CD4-positive, CD25-positive, alpha-beta regulatory T cell (primary cell): ENCODE measurements around the gene LRRC42. TPM values are rescaled to one million over a fixed set of nuclear protein-coding genes. Genes with fewer than 3 reads are reported as not detected.
"Not testable (repeated sequence)": the region's sequence is repeated elsewhere in the genome, so short reads cannot be mapped to it uniquely, and the experiment has no call there.

ENCODE experiments used
- ATAC-seq, 2 donors: fragments of 150-1000 bp; cut with Tn5 transposase; one replicate each; pipeline ENCODE4 v1.10.0; 2021; ENCODE audit warnings: low read depth in 2 of 2, moderate number of reproducible peaks in 2 of 2, moderate library complexity in 1 of 2
- DNase-seq, 3 donors: peaks; one replicate each; pipeline versions ENCODE4 v3.0.0 to v3.0.0-alpha.2; 2012 to 2022; ENCODE audit warnings: mixed read lengths in 1 of 3
- H3K27ac ChIP-seq: one replicate; pipeline ENCODE4 v1.7.0; 2013; ENCODE audit warnings: mild to moderate bottlenecking, low read length; ENCODE audit not compliant: insufficient read depth, poor library complexity, severe bottlenecking
- H3K27me3 ChIP-seq: one replicate; pipeline ENCODE4 v1.7.0; 2013; ENCODE audit warnings: low read length; ENCODE audit not compliant: control insufficient read depth, insufficient read depth
- H3K36me3 ChIP-seq: one replicate; pipeline ENCODE4 v1.7.0; 2013; ENCODE audit warnings: mild to moderate bottlenecking, low read length, moderate library complexity; ENCODE audit not compliant: control insufficient read depth, insufficient read depth
- H3K4me1 ChIP-seq: 2 replicates; pipeline ENCODE4 v1.7.0; 2013; ENCODE audit warnings: mild to moderate bottlenecking, low read length; ENCODE audit not compliant: insufficient read depth, control insufficient read depth, poor library complexity, severe bottlenecking
- H3K4me3 ChIP-seq: one replicate; pipeline ENCODE4 v1.7.0; 2013; ENCODE audit warnings: low read depth, mild to moderate bottlenecking, low read length, moderate library complexity
- H3K9me3 ChIP-seq, 2 experiments: 1 replicate in 1 of 2; 2 replicates in 1 of 2; pipeline ENCODE4 v1.7.0; 2013; ENCODE audit warnings: low read length in 2 of 2, mild to moderate bottlenecking in 1 of 2, moderate library complexity in 1 of 2; ENCODE audit not compliant: control insufficient read depth in 2 of 2
- H3K27ac Mint-ChIP-seq, 3 donors: one replicate each; pipeline ENCODE4 v1.8.0; 2020 to 2022; ENCODE audit warnings: mild to moderate bottlenecking in 3 of 3, mixed read lengths in 3 of 3, moderate library complexity in 2 of 3
- H3K27me3 Mint-ChIP-seq: one replicate; pipeline ENCODE4 v1.8.0; 2022; ENCODE audit warnings: mild to moderate bottlenecking, mixed read lengths
- H3K36me3 Mint-ChIP-seq: one replicate; pipeline ENCODE4 v1.8.0; 2020; ENCODE audit warnings: mixed read lengths
- H3K4me1 Mint-ChIP-seq, 4 donors: one replicate each; pipeline ENCODE4 v1.8.0; 2020 to 2022; ENCODE audit warnings: mixed read lengths in 4 of 4, mild to moderate bottlenecking in 1 of 4
- H3K4me3 Mint-ChIP-seq, 4 donors: one replicate each; pipeline ENCODE4 v1.8.0; 2020 to 2022; ENCODE audit warnings: mild to moderate bottlenecking in 4 of 4, mixed read lengths in 4 of 4, moderate library complexity in 3 of 4
- H3K9me3 Mint-ChIP-seq, 7 donors: one replicate each; pipeline ENCODE4 v1.8.0; 2020 to 2022; ENCODE audit warnings: mixed read lengths in 7 of 7, mild to moderate bottlenecking in 3 of 7, moderate library complexity in 2 of 7
- polyA plus RNA-seq, 4 donors: library from polyadenylated mRNA; unstranded; fragments of 300-500 nt; fragmentation: Illumina TruSeq; gene quantifications; one replicate each; pipeline ENCODE4 v1.2.3, GENCODE V29; 2021
- total RNA-seq: library from RNA; stranded (reverse); gene quantifications from one replicate; pipeline ENCODE4 v1.2.3, GENCODE V29; 2022

Gene LRRC42
- total and polyA plus RNA-seq, 5 donors from 2014 or later: 6.9 to 11.9 (median 8.0) TPM

GRCh38 chr1:54003249-54003646 is 57.1 kb downstream of the LRRC42 start:
- Mint-ChIP-seq H3K4me3 (no peak overlapping the region), H3K27me3 (no peaks in the 10 kb centered on the region), H3K27ac (peak overlapping the region in 1 of 3 donors; percentile 59), H3K4me1 (no peaks in the 10 kb centered on the region), H3K36me3 (no peaks in the 10 kb centered on the region), H3K9me3 (peaks cover 0 to 2% (median 0%) of the 10 kb centered on the region in 7 donors)
- no peaks in the 10 kb centered on the region for H3K36me3 ChIP-seq
- no peak overlapping the region for H3K4me3 ChIP-seq
- H3K9me3 ChIP-seq: no peaks in the 10 kb centered on the region
- ATAC-seq: no peak
- no peaks in the 10 kb centered on the region for H3K27me3 ChIP-seq
- no peak overlapping the region for H3K27ac ChIP-seq
- H3K4me1 ChIP-seq: no peaks in the 10 kb centered on the region
- DNase-seq: no peak

GRCh38 chr1:54003750-54004480 is 57.8 kb downstream of the LRRC42 start:
- not testable (repeated sequence) for H3K4me3 Mint-ChIP-seq, H3K36me3 Mint-ChIP-seq, H3K4me3 ChIP-seq, H3K27me3 Mint-ChIP-seq, H3K36me3 ChIP-seq, DNase-seq, H3K27ac ChIP-seq, ATAC-seq, H3K9me3 ChIP-seq, H3K4me1 ChIP-seq, H3K4me1 Mint-ChIP-seq, H3K27me3 ChIP-seq, H3K27ac Mint-ChIP-seq, H3K9me3 Mint-ChIP-seq

GRCh38 chr1:54004481-54005049 is 58.4 kb downstream of the LRRC42 start:
- H3K27me3 ChIP-seq: no peaks in the 10 kb centered on the region
- no peaks in the 10 kb centered on the region for H3K4me1 ChIP-seq
- ATAC-seq (no peak), DNase-seq (no peak)
- Mint-ChIP-seq H3K27me3 (no peaks in the 10 kb centered on the region), H3K9me3 (peaks cover 0 to 2% (median 0%) of the 10 kb centered on the region in 7 donors), H3K4me1 (no peaks in the 10 kb centered on the region), H3K27ac (no peak overlapping the region), H3K36me3 (no peaks in the 10 kb centered on the region), H3K4me3 (no peak overlapping the region)
- H3K27ac ChIP-seq: no peak overlapping the region
- H3K4me3 ChIP-seq: no peak overlapping the region
- H3K9me3 ChIP-seq: no peaks in the 10 kb centered on the region
- no peaks in the 10 kb centered on the region for H3K36me3 ChIP-seq

GRCh38 chr1:54006508-54006907 is 60.4 kb downstream of the LRRC42 start:
- H3K4me3 Mint-ChIP-seq: no peak overlapping the region
- no peak overlapping the region for H3K27ac ChIP-seq
- no peaks in the 10 kb centered on the region for H3K4me1 ChIP-seq
- peaks cover 4% of the 10 kb centered on the region for H3K27me3 Mint-ChIP-seq
- DNase-seq (no peak), ATAC-seq (no peak)
- H3K27ac Mint-ChIP-seq: no peak overlapping the region
- no peaks in the 10 kb centered on the region for H3K9me3 ChIP-seq
- no peaks in the 10 kb centered on the region for H3K4me1 Mint-ChIP-seq
- no peaks in the 10 kb centered on the region for H3K36me3 ChIP-seq
- H3K27me3 ChIP-seq: no peaks in the 10 kb centered on the region
- no peaks in the 10 kb centered on the region for H3K36me3 Mint-ChIP-seq
- H3K9me3 Mint-ChIP-seq: peaks cover 0 to 4% (median 0%) of the 10 kb centered on the region in 7 donors
- no peak overlapping the region for H3K4me3 ChIP-seq

- ATAC-seq: no peak
- peaks cover 0 to 4% (median 0%) of the 10 kb centered on the region in 7 donors for H3K9me3 Mint-ChIP-seq
- H3K4me3 ChIP-seq: no peak overlapping the region
- H3K36me3 ChIP-seq: no peaks in the 10 kb centered on the region
- no peaks in the 10 kb centered on the region for H3K9me3 ChIP-seq
- no peak overlapping the region for H3K27ac Mint-ChIP-seq
- H3K27me3 Mint-ChIP-seq: peaks cover 4% of the 10 kb centered on the region
- no peaks in the 10 kb centered on the region for H3K27me3 ChIP-seq
- H3K4me1 Mint-ChIP-seq: no peaks in the 10 kb centered on the region
- no peak overlapping the region for H3K27ac ChIP-seq
- no peak overlapping the region for H3K4me3 Mint-ChIP-seq
- no peak for DNase-seq
- H3K4me1 ChIP-seq: no peaks in the 10 kb centered on the region
- H3K36me3 Mint-ChIP-seq: no peaks in the 10 kb centered on the region
These were observed 61.5 kb downstream of the LRRC42 start for GRCh38 chr1:54007613-54008012.

GRCh38 chr1:54008876-54009275 is 62.7 kb downstream of the LRRC42 start:
- Histone ChIP-seq H3K4me1 (no peaks in the 10 kb centered on the region), H3K36me3 (no peaks in the 10 kb centered on the region), H3K27me3 (no peaks in the 10 kb centered on the region), H3K4me3 (no peak overlapping the region), H3K27ac (no peak overlapping the region), H3K9me3 (no peaks in the 10 kb centered on the region)
- ATAC-seq (no peak), DNase-seq (no peak)
- no peak overlapping the region for H3K4me3 Mint-ChIP-seq
- no peaks in the 10 kb centered on the region for H3K36me3 Mint-ChIP-seq
- peaks cover 8% of the 10 kb centered on the region for H3K27me3 Mint-ChIP-seq
- H3K9me3 Mint-ChIP-seq: peaks cover 0 to 4% (median 0%) of the 10 kb centered on the region in 7 donors
- no peaks in the 10 kb centered on the region for H3K4me1 Mint-ChIP-seq
- H3K27ac Mint-ChIP-seq: no peak overlapping the region

- DNase-seq: no peak
- Histone ChIP-seq H3K4me1 (no peaks in the 10 kb centered on the region), H3K36me3 (no peaks in the 10 kb centered on the region), H3K27ac (no peak overlapping the region), H3K4me3 (no peak overlapping the region), H3K9me3 (no peaks in the 10 kb centered on the region), H3K27me3 (no peaks in the 10 kb centered on the region)
- peak overlapping the region in 1 of 3 donors; percentile 81 for H3K27ac Mint-ChIP-seq
- no peak for ATAC-seq
- H3K36me3 Mint-ChIP-seq: no peaks in the 10 kb centered on the region
- H3K27me3 Mint-ChIP-seq: peaks cover 8% of the 10 kb centered on the region
- peaks cover 0 to 4% (median 0%) of the 10 kb centered on the region in 7 donors for H3K9me3 Mint-ChIP-seq
- H3K4me1 Mint-ChIP-seq: no peaks in the 10 kb centered on the region
- H3K4me3 Mint-ChIP-seq: no peak overlapping the region
These were observed 63.3 kb downstream of the LRRC42 start for GRCh38 chr1:54009406-54009805.
